ENCODE data around the gene TUFT1.
A peak's percentile ranks its signal among the peaks of the same experiment; 100 is the strongest.

TUFT1 gene

GRCh38 chr1:151504759-151505158, 35.4 kb upstream of the TUFT1 start:
- no peak for DNase-seq (ENCODE audit: low read depth)
- TF ChIP-seq CTCF (IDR thresholded peaks at IDR 0.05; ENCODE audit: control insufficient read depth, extremely low read depth, insufficient read depth) = no peak
- H3K4me3 ChIP-seq (ENCODE audit: low read depth, low read length) = no peak overlapping the region

- no peak for DNase-seq (ENCODE audit: low read depth)
- no peak overlapping the region for H3K4me3 ChIP-seq (ENCODE audit: low read depth, low read length)
- no peak for TF ChIP-seq CTCF (IDR thresholded peaks at IDR 0.05; ENCODE audit: control insufficient read depth, extremely low read depth, insufficient read depth)
These were observed 31.3 kb upstream of the TUFT1 start for GRCh38 chr1:151508833-151509232.

GRCh38 chr1:151509350-151510019, 30.6 kb upstream of the TUFT1 start:
- no peak for TF ChIP-seq CTCF (IDR thresholded peaks at IDR 0.05; ENCODE audit: control insufficient read depth, extremely low read depth, insufficient read depth)
- no peak overlapping the region for H3K4me3 ChIP-seq (ENCODE audit: low read depth, low read length)
- no peak for DNase-seq (ENCODE audit: low read depth)

GRCh38 chr1:151510020-151510405, 30.1 kb upstream of the TUFT1 start:
- no peak for DNase-seq (ENCODE audit: low read depth)
- no peak for TF ChIP-seq CTCF (IDR thresholded peaks at IDR 0.05; ENCODE audit: control insufficient read depth, extremely low read depth, insufficient read depth)
- H3K4me3 ChIP-seq (ENCODE audit: low read depth, low read length) = no peak overlapping the region

GRCh38 chr1:151510614-151510956, 29.5 kb upstream of the TUFT1 start:
- no peak for DNase-seq (ENCODE audit: low read depth)
- no peak for TF ChIP-seq CTCF (IDR thresholded peaks at IDR 0.05; ENCODE audit: control insufficient read depth, extremely low read depth, insufficient read depth)
- H3K4me3 ChIP-seq (ENCODE audit: low read depth, low read length) = peak overlapping the region; percentile 63

GRCh38 chr1:151510957-151511635, 29.0 kb upstream of the TUFT1 start, which contains the start of gene CGN:
TSS of gene CGN (plus strand) at chr1:151511387. CDS start at chr1:151518520, 7,133 bp downstream.
- peak within 1 kb of the TSS; percentile 63 for H3K4me3 ChIP-seq (ENCODE audit: low read depth, low read length)

More at GRCh38 chr1:151510957-151511635, 29.0 kb upstream of the TUFT1 start, which contains the start of gene CGN:
- no peak for TF ChIP-seq CTCF (IDR thresholded peaks at IDR 0.05; ENCODE audit: control insufficient read depth, extremely low read depth, insufficient read depth)
- DNase-seq (ENCODE audit: low read depth) = peak; percentile 67
